GM19467 (cell line): ENCODE data around the gene RAPGEF4.
"Not testable (repeated sequence)": the region's sequence is repeated elsewhere in the genome, so short reads cannot be mapped to it uniquely, and the experiment has no call there.

Experiments used
- ATAC-seq: cut with Tn5 transposase; IDR thresholded peaks from one replicate; pipeline ENCODE4 v1.9.1; 2021; ENCODE audit warnings: mild to moderate bottlenecking, moderate library complexity; ENCODE audit not compliant: unreplicated experiment

The RAPGEF4 gene

DNA sequence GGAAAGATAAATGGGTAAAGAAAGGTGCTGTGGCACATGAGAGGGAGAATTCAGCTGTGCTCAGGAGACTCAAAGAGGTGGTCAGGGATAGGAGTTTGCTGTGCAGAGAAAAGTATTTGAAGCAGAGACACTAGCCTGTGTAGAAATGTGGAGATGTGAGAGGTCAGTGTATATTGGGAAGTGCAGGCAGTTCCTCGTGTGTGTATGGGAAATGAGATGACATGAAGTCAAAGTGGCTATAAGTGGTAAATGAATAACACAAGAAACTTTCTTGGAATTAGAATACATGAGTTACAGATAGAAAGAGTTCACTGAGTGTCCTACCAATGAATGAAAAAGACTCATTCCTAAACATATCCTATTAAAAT, 351.6 kb downstream of the RAPGEF4 start:
- ATAC-seq: no peak

GRCh38 chr2:173087793-173088496, 352.3 kb downstream of the RAPGEF4 start:
- no peak for ATAC-seq

- ATAC-seq: no peak
Measured at GRCh38 chr2:173090276-173090877, 354.7 kb downstream of the RAPGEF4 start.

- ATAC-seq: no peak
Measured at GRCh38 chr2:173090973-173091660, 355.5 kb downstream of the RAPGEF4 start.

GRCh38 chr2:173091910-173092309, 356.3 kb downstream of the RAPGEF4 start:
- no peak for ATAC-seq

DNA sequence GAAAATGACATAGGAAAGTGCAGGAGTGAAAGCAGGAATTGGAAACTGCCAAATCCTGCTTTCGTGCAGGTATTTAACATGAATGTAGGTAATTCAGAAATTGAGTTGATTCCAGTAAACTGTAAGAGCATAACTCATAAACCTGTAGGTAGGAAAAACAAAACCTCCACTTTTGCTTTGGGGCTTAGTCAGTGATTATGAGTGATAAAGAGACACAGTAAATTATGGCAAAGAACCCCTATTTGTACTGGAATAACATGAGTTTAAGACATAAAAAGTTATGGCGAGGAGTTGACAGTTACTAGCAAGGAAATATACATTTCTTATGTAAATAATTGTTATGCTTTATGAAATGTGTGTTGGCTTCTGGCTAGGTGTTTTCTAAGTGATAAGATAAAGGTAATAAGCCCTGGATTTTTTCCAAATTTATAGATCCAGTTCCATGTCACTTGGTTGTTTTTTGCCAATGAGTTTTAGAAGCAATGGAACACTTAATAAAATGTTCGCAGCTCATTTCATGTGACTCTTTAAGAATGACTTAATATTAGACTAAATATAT, 357.3 kb downstream of the RAPGEF4 start:
- no peak for ATAC-seq

DNA sequence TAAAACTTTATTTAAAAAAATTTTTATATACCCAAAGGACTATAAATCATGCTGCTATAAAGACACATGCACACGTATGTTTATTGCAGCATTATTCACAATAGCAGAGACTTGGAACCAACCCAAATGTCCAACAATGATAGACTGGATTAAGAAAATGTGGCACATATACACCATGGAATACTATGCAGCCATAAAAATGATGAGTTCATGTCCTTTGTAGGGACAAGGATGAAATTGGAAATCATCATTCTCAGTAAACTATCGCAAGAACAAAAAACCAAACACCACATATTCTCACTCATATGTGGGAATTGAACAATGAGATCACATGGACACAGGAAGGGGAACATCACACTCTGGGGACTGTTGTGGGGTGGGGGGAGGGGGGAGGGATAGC, 358.0 kb downstream of the RAPGEF4 start:
- ATAC-seq: not testable (repeated sequence)

DNA sequence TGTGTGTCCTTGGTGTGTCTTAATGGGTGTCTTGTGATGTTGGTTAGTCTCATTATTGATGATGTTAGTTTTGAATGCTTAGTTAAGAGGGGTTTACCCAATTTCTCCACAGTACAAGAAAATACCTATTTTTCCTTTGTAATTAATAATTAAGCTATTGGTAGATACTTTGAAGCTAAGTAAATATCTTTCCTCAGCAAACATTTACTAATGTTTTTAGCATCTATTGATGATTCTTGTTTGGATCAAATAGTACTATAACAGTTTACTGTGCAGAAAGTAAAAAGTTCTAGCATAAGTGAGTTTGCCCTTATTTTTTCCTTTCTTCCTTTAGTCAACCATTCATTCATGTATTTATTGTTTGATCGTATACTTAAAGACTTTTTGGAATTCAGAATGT, 359.1 kb downstream of the RAPGEF4 start:
- ATAC-seq: no peak

- no peak for ATAC-seq
Measured at GRCh38 chr2:173095356-173095755, 359.7 kb downstream of the RAPGEF4 start.

GRCh38 chr2:173099271-173099670, 363.6 kb downstream of the RAPGEF4 start:
- ATAC-seq: no peak

DNA sequence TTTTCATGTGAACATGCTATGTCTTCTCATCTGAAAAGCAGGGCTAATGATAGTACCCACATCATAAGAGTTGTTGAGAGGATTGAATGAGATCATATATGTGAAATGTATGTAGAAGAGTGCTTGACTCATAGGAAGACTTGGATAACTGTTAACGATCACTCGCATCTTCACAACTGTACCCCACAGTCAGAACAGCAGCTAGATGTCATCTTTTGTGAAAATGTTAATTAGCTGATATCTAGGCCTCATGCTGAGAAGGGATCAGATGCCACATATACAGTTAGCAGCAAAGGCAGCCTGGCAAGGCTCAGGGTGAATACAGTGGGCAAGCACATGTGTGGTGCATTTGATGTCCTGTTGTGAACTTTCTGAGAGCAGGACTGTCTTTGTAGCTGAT, 364.2 kb downstream of the RAPGEF4 start:
- no peak for ATAC-seq

GRCh38 chr2:173101687-173102086, 366.0 kb downstream of the RAPGEF4 start:
- ATAC-seq: peak; percentile 51
